Measurements from ENCODE around the gene RFPL3.
A peak's percentile ranks its signal among the peaks of the same experiment; 100 is the strongest.
"Not testable (repeated sequence)": the region's sequence is repeated elsewhere in the genome, so short reads cannot be mapped to it uniquely, and the experiment has no call there.

Gene RFPL3

DNA sequence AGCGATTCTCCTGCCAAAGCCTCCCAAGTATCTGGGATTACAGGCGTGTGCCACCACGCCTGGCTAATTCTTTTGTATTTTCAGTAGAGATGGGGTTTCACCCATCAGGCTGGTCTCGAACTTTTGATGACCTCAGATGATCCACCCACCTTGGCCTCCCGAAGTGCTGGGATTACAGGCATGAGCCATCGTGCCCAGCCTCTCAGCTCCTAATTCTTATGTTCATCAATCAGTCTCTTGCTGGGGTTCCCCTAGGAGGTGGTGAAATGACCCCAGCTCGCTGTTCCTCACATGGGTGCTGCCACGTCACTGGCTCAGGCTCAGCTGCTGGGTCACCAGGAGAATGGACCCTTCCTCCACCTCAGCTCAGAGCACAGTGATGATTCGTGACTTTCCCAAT is at the start of gene RFPL3:
Gene RFPL3, plus strand, starts transcription at position 301 of the 400 bp plus-strand sequence. CDS start 205 bp downstream, outside the sequence.
- not testable (repeated sequence) for DNase-seq

GRCh38 chr22:32308191-32308590 is 49.5 kb upstream of the RFPL3 start:
- DNase-seq: no peak

DNA sequence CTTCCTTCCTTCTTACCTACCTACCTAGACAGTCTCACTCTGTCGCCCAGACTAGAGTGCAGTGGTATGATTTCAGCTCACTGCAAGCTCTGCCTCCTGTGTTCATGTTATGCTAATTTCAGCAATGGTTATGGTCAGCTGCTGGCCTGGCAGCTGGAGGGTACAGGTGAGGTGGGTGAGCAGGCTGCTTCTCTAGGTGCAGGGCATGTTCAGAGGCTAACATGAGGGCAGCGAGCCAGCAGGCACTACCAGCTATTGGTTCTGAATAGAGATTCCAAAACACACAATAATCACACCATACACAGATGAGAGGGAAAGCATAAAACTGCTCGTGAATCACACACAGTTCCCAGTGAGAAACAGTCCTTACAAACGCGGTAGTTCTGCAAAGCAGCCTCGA is 48.7 kb upstream of the RFPL3 start:
- DNase-seq: no peak

DNA sequence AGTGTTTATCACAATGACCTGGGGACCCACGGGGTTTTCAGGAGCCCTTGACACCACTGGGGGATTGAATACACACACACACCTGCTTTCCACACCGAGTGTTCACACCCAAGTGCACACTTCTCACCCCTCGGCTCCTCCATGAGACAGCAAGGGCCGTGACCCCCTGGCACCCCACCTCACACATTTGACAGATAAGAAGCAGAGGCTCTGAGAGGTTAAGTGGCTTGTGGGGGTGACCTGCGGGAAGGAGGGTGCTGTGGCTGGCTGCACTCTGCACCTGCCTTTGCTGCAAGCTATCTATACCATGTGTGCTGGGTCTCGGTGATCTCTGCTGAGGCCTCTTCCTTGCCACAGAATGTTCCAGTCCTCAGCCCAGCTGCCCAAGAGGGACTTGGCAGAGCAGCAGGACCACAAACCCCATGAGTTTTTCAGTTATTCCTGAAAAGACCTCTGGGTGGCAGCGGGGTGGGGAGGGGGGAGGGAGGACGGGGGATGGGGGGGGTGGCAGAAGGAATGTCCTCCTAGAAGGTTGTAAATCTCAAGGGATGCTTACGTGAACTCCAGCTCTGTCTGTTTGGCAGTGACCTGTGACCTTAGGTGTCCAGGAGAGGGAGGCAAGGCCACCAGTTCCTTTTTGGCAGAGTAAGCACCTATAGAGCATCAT is 47.9 kb upstream of the RFPL3 start:
- DNase-seq: no peak

DNA sequence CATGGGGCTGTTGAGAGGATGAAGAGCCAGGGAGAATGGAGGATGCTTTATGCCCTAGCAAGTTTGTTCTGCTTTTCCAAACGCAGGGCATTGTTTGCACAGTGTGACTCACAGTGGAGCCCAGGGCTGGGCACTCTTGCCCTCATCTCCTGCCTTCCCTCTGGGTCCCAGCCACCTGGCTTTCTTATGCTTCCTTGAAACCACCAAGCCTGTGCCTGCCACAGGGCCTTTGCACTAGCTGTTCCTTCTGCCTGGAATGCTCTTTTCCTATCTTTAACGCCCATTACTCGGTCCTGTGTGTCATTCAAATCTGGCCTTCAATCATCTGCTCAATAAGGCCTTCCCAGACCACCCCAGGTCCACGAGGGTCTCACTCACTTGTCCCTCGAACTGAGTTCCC is 46.9 kb upstream of the RFPL3 start:
- DNase-seq: no peak

DNA sequence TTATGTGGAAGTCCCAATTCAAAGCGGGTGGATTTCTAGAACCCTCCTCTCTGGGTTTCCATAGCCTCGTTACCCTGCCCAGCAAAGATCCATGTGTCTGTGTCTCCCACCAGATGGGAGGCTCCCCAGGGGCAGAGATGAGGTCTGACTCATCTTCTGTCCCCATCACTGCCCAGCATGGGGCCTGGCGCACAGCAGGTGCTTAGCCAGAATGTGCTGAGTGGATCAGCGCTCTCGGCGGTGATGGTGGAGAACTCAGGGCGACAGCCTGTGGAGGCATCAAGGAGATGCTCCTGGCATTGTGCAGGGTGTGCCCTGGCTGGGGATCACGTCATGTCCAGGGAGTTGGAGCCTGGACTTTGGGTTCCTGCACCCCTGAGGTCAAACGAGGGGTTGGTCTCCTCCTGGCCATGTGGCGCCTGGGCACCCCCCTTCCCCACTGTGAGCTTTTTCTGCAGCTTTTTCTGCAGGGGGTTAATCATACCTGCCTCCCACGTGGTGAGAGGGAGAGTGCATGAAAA is 46.1 kb upstream of the RFPL3 start:
- DNase-seq: no peak

- DNase-seq: no peak
Observed at GRCh38 chr22:32312748-32313147, 44.9 kb upstream of the RFPL3 start.

DNA sequence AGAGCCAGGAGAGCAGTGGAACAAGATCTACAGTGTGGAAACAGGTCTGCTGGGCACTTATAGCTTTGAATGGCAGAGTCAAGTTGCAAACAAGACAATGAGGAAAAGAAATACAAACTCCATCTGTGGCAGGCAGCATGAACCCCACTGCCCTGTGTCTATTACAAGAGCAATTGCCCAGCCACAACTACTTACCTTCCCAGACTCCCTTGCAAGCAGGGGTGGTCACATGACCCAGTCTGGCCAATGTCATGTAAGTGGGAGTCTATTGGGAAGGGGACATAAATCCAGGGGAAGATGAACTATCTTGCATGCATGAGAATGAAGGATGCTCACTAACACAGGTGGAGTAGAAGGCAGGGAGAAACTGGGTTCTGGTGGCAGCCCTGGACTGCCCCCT is 44.1 kb upstream of the RFPL3 start:
- no peak for DNase-seq

- DNase-seq: no peak
Observed at GRCh38 chr22:32317524-32317923, 40.1 kb upstream of the RFPL3 start.

DNA sequence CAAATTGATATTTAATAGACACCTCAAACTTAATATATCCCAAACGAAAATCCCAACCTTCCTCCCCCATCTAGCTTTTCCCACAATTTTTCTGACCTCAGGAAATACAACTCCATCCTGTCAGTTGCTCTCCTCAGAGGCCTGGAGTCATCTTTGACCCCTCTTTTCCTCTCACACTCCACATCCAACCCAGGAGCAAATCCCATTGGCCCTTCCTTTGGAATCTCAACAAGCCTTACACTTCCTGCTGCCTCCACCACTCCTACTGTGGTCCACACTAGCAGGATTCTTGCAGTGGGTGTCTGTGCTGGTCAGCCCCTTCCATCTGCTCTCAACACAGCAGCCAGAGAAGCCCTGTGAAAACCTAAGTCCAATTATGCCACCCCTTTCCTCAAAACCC is 39.3 kb upstream of the RFPL3 start:
- DNase-seq: no peak

GRCh38 chr22:32319861-32320406 is 37.7 kb upstream of the RFPL3 start:
- no peak for DNase-seq

DNA sequence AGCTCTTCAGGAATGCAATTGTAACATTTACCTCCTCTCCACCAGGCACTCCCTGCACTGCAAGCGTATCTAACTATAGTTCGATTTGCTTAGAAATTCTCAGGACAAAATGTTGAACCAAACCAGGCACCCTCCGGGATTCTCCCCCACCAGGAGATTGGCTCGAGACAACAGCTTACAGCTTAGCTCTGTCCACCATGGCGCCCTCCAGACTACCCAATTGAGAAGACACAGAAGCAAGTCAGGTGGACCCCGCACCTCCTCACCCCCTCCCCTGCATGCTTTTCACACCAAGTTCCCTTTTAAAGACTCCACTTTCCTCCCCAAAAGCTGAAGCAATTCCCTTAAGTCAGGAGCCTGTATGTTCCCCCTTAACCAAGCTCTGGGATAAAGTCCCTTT is 34.7 kb upstream of the RFPL3 start:
- no peak for DNase-seq

DNA sequence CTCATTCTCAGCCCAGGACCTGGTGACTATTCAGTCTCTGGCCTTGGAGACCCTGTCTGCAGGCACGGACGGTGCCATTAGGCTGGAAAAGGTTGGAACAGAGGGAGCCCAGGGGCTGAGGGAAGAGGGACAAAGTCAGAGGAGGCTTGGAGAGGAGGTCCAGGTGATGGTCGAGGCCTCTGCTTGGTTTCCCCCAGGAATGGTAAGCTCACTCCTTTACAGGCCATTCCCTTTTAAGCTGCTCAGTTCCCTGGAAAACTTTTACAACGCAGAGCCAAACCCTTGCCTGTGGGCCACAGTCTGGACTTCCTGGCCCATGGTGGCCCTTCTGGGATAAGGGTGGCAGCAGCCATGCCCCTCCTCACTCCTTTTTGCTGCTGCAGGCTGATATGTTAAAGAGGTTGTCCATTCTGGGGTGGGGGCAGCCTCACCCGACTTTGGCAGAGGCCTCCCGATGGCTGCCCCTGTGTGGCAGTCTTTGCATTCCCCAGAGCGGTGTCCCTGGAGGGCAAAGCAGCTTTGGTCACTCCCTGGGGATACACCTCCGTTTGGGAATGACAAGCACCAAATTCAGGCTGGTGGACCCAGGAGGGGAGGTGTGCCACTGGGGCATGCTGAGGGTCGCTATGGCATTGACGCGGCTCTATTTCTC is 34.0 kb upstream of the RFPL3 start:
- no peak for DNase-seq

DNA sequence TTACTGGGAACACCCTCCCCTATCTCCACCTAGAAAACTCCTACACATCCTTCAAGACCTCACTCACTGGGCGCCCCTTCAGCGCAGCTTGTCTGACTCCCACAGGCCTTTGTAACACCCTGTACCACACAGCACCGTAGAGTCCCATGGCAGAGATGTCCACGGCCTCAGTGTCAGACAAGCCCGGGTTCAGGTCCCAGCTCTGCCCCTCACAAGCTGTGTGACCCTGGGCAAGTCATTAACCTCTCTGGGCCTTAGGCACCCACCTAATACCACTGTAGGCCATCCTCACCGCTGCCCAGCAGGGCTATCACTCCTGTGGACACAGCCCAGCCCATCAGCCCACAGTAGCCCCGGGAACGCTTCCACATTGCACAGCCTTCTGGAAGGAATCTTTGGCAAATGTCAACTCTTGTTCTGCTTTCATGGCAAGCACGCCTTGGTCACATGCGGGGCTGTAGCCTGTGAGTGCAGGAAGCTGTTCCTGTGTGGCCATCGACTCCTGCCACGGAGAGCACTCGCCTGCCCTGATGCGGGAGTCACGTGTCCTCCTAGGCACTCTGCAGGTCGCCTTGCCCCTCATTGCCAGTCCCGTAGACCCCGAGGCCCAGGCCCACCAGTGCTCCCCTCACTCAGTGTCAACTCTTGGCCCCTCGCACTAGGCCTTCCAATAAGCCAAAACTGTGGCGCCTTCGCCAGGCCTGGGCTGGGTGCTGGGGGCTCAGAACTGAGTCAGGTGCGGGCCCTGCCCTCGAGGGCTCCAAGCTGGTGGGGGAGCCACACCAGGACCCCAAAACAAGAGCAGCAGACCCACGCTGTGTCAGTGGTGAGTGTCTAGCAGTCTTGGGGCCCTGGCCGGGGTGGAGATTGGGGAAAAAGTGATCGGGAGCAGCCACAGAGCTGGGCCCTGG is 32.9 kb upstream of the RFPL3 start:
- no peak for DNase-seq

DNA sequence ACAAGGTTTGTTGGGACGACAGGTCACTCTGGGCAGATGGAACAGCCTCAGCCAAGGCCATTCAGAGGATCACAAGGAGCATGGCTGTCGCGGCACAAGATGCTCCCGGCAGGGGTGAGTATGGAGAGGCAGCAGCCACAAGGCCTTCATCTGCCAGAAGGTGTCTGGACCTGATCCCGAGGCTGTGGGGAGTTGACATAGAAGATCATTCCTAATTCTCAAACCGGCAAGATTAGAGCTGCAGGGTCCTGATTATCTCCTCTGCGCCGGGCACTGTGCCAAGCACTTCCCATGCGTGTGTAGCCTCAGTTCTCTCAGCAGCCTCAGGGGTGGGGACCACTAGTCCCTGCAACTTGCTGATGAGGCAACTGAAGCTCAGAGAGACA is 32.3 kb upstream of the RFPL3 start:
- DNase-seq: peak; percentile 77

GRCh38 chr22:32325811-32326237 is 31.8 kb upstream of the RFPL3 start:
- DNase-seq: no peak

DNA sequence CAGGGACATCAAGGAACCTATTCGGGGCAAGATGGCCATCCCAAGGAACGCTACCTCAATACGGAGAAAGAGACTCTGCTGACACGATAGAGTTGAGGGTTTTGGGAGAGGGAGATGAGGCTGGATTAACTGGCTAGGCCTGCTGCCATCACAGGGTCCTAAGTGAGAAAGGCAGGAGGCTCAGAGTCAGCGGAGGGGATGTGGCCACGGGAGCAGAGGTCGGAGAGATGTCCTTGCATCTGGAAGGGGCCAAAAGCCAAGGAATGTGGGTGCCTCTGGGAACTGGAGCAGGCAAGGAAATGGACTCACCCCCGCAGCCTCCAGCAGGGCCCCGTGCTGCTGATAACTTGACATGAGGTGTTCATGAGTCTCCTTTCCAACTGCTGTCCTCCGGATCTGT is 31.0 kb upstream of the RFPL3 start:
- DNase-seq: no peak

GRCh38 chr22:32327066-32327465 is 30.6 kb upstream of the RFPL3 start:
- peak; percentile 5 for DNase-seq

GRCh38 chr22:32327596-32328171 is 30.0 kb upstream of the RFPL3 start:
- DNase-seq: no peak

- no peak for DNase-seq
Observed at GRCh38 chr22:32328306-32329201, 29.1 kb upstream of the RFPL3 start.

- DNase-seq: no peak
Observed at GRCh38 chr22:32329202-32329645, 28.4 kb upstream of the RFPL3 start.
